IMR-90 (cell line): ENCODE results near the gene SESN1. TPM values are rescaled to one million over a fixed set of nuclear protein-coding genes. Genes with fewer than 3 reads are reported as not detected.

Source experiments
- ATAC-seq: fragments of 200-7000 bp; cut with Tn5 transposase; 2 replicates; pipeline ENCODE4 v1.9.1; 2020; ENCODE audit warnings: low read depth, mild to moderate bottlenecking, moderate library complexity
- BruUV-seq: library from RNA; stranded (reverse); fragments of 400-500 nt; replicated peaks from 2 replicates; lab custom pipeline; 2021; lab: Mats Ljungman, UMichigan
- CTCF ChIA-PET: fragments of 300-600 bp; formaldehyde crosslinking; extraction: SDS; loops from one replicate; lab custom pipeline; 2021; ENCODE audit warnings: antibody characterized with exemption; lab: Yijun Ruan, JAX
- POLR2A ChIA-PET: fragments of 300-600 bp; sonication (Branson Sonifier 250); formaldehyde crosslinking; loops from one replicate; lab custom pipeline; 2022; ENCODE audit warnings: antibody characterized with exemption; ENCODE audit not compliant: unreplicated experiment; lab: Charles Lee
- DNase-seq: peaks from one replicate; pipeline ENCODE4 v3.0.0; 2013
- H2AFZ ChIP-seq: replicated peaks from 2 replicates; pipeline ENCODE3; 2013; ENCODE audit warnings: low read length, mild to moderate bottlenecking; ENCODE audit not compliant: poor library complexity
- H2AK5ac ChIP-seq: 2 replicates; pipeline ENCODE4 v1.6.1; 2013; ENCODE audit warnings: low read depth, low read length, inconsistent platforms
- H2AK9ac ChIP-seq: replicated peaks from 2 replicates; pipeline ENCODE3; 2013; ENCODE audit warnings: mild to moderate bottlenecking, low read depth, low read length, moderate library complexity; ENCODE audit not compliant: poor library complexity
- H2BK120ac ChIP-seq: 2 replicates; pipeline ENCODE4 v1.6.1; 2013; ENCODE audit warnings: low read depth, low read length, inconsistent platforms
- H2BK15ac ChIP-seq: 3 replicates; pipeline ENCODE4 v1.6.1; 2013; ENCODE audit warnings: low read depth, low read length, inconsistent platforms
- H2BK20ac ChIP-seq: 2 replicates; pipeline ENCODE4 v1.6.1; 2013; ENCODE audit warnings: low read depth, mild to moderate bottlenecking, inconsistent platforms, low read length, moderate library complexity
- H2BK5ac ChIP-seq: 2 replicates; pipeline ENCODE4 v1.6.1; 2013; ENCODE audit warnings: mild to moderate bottlenecking, low read depth, low read length, inconsistent platforms; ENCODE audit not compliant: poor library complexity, severe bottlenecking
- H3K14ac ChIP-seq: replicated peaks from 2 replicates; pipeline ENCODE4 v1.6.1; 2013; ENCODE audit warnings: low read depth, low read length, inconsistent platforms
- H3K18ac ChIP-seq: 2 replicates; pipeline ENCODE4 v1.6.1; 2013; ENCODE audit warnings: low read depth, low read length, control low read depth
- H3K23ac ChIP-seq: 2 replicates; pipeline ENCODE4 v1.6.1; 2013; ENCODE audit warnings: low read depth, low read length, inconsistent platforms
- H3K27ac ChIP-seq: 2 replicates; pipeline ENCODE4 v1.5.1; 2013; ENCODE audit warnings: mild to moderate bottlenecking, control low read depth, low read length; ENCODE audit not compliant: insufficient read depth
- H3K27me3 ChIP-seq: 2 replicates; pipeline ENCODE4 v1.6.1; 2013; ENCODE audit warnings: low read length; ENCODE audit not compliant: control insufficient read depth, insufficient read depth
- H3K36me3 ChIP-seq: 2 replicates; pipeline ENCODE4 v1.6.1; 2013; ENCODE audit warnings: low read length, mixed read lengths; ENCODE audit not compliant: control insufficient read depth, insufficient read depth
- H3K4ac ChIP-seq: 2 replicates; pipeline ENCODE4 v1.6.1; 2013; ENCODE audit warnings: low read depth, low read length, inconsistent platforms
- H3K4me1 ChIP-seq: 2 replicates; pipeline ENCODE4 v1.6.1; 2013; ENCODE audit warnings: low read length, mixed read lengths; ENCODE audit not compliant: control insufficient read depth, insufficient read depth
- H3K4me2 ChIP-seq: 2 replicates; pipeline ENCODE4 v1.6.1; 2013; ENCODE audit warnings: low read depth, mild to moderate bottlenecking, control low read depth, low read length, moderate library complexity
- H3K4me3 ChIP-seq: 2 replicates; pipeline ENCODE4 v1.5.1; 2013; ENCODE audit warnings: low read depth, mild to moderate bottlenecking, control low read depth, low read length, moderate library complexity; ENCODE audit not compliant: insufficient read depth
- H3K56ac ChIP-seq: 2 replicates; pipeline ENCODE4 v1.6.1; 2013; ENCODE audit warnings: low read length, inconsistent platforms; ENCODE audit not compliant: insufficient read depth; ENCODE audit errors: extremely low read depth
- H3K79me1 ChIP-seq, 2 experiments: 2 replicates each; pipeline ENCODE4 v1.6.1; 2013; ENCODE audit warnings: low read length in 2 of 2, inconsistent platforms in 1 of 2, low read depth in 1 of 2
- H3K9ac ChIP-seq: 2 replicates; pipeline ENCODE4 v1.6.1; 2013; ENCODE audit warnings: low read depth, low read length, control low read depth
- H3K9me1 ChIP-seq: 2 replicates; pipeline ENCODE4 v1.6.1; 2013; ENCODE audit warnings: low read length, inconsistent platforms; ENCODE audit not compliant: insufficient read depth
- H3K9me3 ChIP-seq: 2 replicates; pipeline ENCODE4 v1.6.1; 2013; ENCODE audit warnings: low read length; ENCODE audit not compliant: control insufficient read depth, insufficient read depth
- H4K20me1 ChIP-seq: 2 replicates; pipeline ENCODE4 v1.6.1; 2013; ENCODE audit warnings: low read length, inconsistent platforms; ENCODE audit not compliant: insufficient read depth
- H4K5ac ChIP-seq: 2 replicates; pipeline ENCODE4 v1.6.1; 2013; ENCODE audit warnings: mild to moderate bottlenecking, low read depth, low read length, control low read depth
- H4K8ac ChIP-seq, 2 experiments: 2 replicates each; pipeline ENCODE4 v1.6.1; 2013; ENCODE audit warnings: low read depth in 2 of 2, low read length in 2 of 2, control low read depth in 1 of 2, inconsistent platforms in 1 of 2
- H4K91ac ChIP-seq: 2 replicates; pipeline ENCODE4 v1.6.1; 2013; ENCODE audit warnings: low read depth, low read length, inconsistent platforms; ENCODE audit not compliant: insufficient read depth
- BHLHE40 ChIP-seq: fragments of 150-350 bp; IDR thresholded peaks from 2 replicates; pipeline ENCODE4 v1.6.1; 2016; ENCODE audit warnings: mild to moderate bottlenecking, low read depth, low read length
- CEBPB ChIP-seq: IDR thresholded peaks from 2 replicates; pipeline ENCODE4 v1.6.1; 2012; ENCODE audit warnings: low read depth, low read length, improper control_type of control experiment
- CHD1 ChIP-seq: IDR thresholded peaks from 2 replicates; pipeline ENCODE4 v1.6.1; 2012; ENCODE audit warnings: low read depth, low read length, improper control_type of control experiment
- CTCF ChIP-seq: conservative IDR thresholded peaks from 2 replicates; pipeline ENCODE4 v1.5.1; 2012; ENCODE audit warnings: mild to moderate bottlenecking, low read depth, low read length, improper control_type of control experiment
- ELK1 ChIP-seq: fragments of 150-350 bp; IDR thresholded peaks from 2 replicates; pipeline ENCODE4 v1.6.1; 2016; ENCODE audit warnings: low read depth, mild to moderate bottlenecking, low read length, moderate library complexity, borderline replicate concordance
- FOS ChIP-seq: fragments of 150-350 bp; IDR thresholded peaks from 2 replicates; pipeline ENCODE4 v1.6.1; 2016; ENCODE audit warnings: low read depth, low read length
- MAFK ChIP-seq: IDR thresholded peaks from 2 replicates; pipeline ENCODE4 v1.6.1; 2012; ENCODE audit warnings: low read depth, low read length, improper control_type of control experiment
- MAZ ChIP-seq: IDR thresholded peaks from 2 replicates; pipeline ENCODE4 v1.6.1; 2012; ENCODE audit warnings: low read depth, mild to moderate bottlenecking, low read length, improper control_type of control experiment, moderate library complexity, borderline replicate concordance
- MXI1 ChIP-seq: IDR thresholded peaks from 2 replicates; pipeline ENCODE4 v1.6.1; 2012; ENCODE audit warnings: low read depth, mild to moderate bottlenecking, low read length, moderate library complexity, borderline replicate concordance
- NFE2L2 ChIP-seq: fragments of 150-350 bp; IDR thresholded peaks from 2 replicates; pipeline ENCODE4 v1.6.1; 2016; ENCODE audit warnings: low read depth, mild to moderate bottlenecking, low read length
- POLR2A ChIP-seq: IDR thresholded peaks from 2 replicates; pipeline ENCODE4 v1.6.1; 2012; ENCODE audit warnings: mild to moderate bottlenecking, low read depth, low read length
- RAD21 ChIP-seq: IDR thresholded peaks from 2 replicates; pipeline ENCODE4 v1.6.1; 2012; ENCODE audit warnings: low read length, improper control_type of control experiment
- RCOR1 ChIP-seq: IDR thresholded peaks from 2 replicates; pipeline ENCODE4 v1.6.1; 2012; ENCODE audit warnings: mild to moderate bottlenecking, low read length, improper control_type of control experiment; ENCODE audit not compliant: insufficient replicate concordance
- RFX5 ChIP-seq: IDR thresholded peaks from 2 replicates; pipeline ENCODE4 v1.8.0; 2012; ENCODE audit warnings: low read depth, mild to moderate bottlenecking, low read length, moderate library complexity
- SMC3 ChIP-seq: fragments of 150-350 bp; IDR thresholded peaks from 2 replicates; pipeline ENCODE4 v1.6.1; 2016; ENCODE audit warnings: low read depth, mild to moderate bottlenecking, antibody characterized with exemption, low read length, moderate library complexity
- USF2 ChIP-seq: fragments of 150-350 bp; IDR thresholded peaks from 2 replicates; pipeline ENCODE4 v1.6.1; 2017; ENCODE audit warnings: mild to moderate bottlenecking, antibody characterized with exemption, low read length, low read depth
- WGBS, 2 experiments: methylation state at CpG; one replicate each; pipeline versions ENCODE4 v1.1.5 to v1.1.7; 2013; ENCODE audit warnings: missing lambda C conversion rate in 2 of 2; ENCODE audit not compliant: insufficient read length in 1 of 2; ENCODE audit errors: extremely low coverage in 2 of 2; 5-methylcytosine and 5-hydroxymethylcytosine counted together
- dilution Hi-C: fragments of 300-500 bp; cut with HindIII; formaldehyde crosslinking; loops from one replicate; pipeline ENCODE4 v1.14.3; 2018; ENCODE audit warnings: low sequenced_read_pairs; ENCODE audit not compliant: unreplicated experiment
- in situ Hi-C: fragments of 300-500 bp; cut with MboI; formaldehyde crosslinking; loops from 3 replicates; pipeline ENCODE4 v1.14.3; 2019; ENCODE audit warnings: low sequenced_read_pairs, inconsistent platforms, mixed read lengths
- intact Hi-C: fragments of 100-400 bp; cut with micrococcal nuclease; formaldehyde crosslinking; loops from 2 replicates; pipeline ENCODE4 v1.10.0; 2022
- polyA plus RNA-seq, 3 experiments: library from polyadenylated mRNA; depleted of rRNA; stranded (reverse); fragments of >200 nt; gene quantifications; 2 replicates each; pipeline ENCODE4 v1.2.3, GENCODE V29; 2012; ENCODE audit warnings: low replicate concordance in 1 of 3
- total RNA-seq: library from RNA; depleted of rRNA; stranded (reverse); fragments of >200 nt; gene quantifications from 2 replicates; pipeline ENCODE4 v1.2.3, GENCODE V29; 2012

The SESN1 gene
- total and polyA plus RNA-seq, 2 of the 4 experiments (the other 2 are of a cell fraction) = 9.7 to 16.7 TPM

GRCh38 chr6:108993876-108994275, 100.8 kb downstream of the SESN1 start:
- WGBS, 2 experiments = no CpG with 5 or more reads among the region's 3 CpGs
- ATAC-seq (no peak), DNase-seq (no peak)
- Histone ChIP-seq H3K4me2 (no peak overlapping the region), H3K79me1 (no peaks in the 10 kb centered on the region), H3K9ac (no peak overlapping the region), H2BK20ac (no peak overlapping the region), H4K8ac (no peak overlapping the region), H2AFZ (no peak overlapping the region), H3K56ac (no peak overlapping the region), H3K9me1 (no peaks in the 10 kb centered on the region; the same call in 1 of the 2 replicates), H3K4me1 (no peaks in the 10 kb centered on the region), H2AK9ac (no peak overlapping the region), H3K27ac (no peak overlapping the region), H3K27me3 (no peaks in the 10 kb centered on the region), H4K5ac (no peak overlapping the region), H2BK5ac (no peak overlapping the region), H2BK120ac (no peak overlapping the region), H3K4me3 (no peak overlapping the region), H3K9me3 (no peaks in the 10 kb centered on the region), H3K14ac (no peak overlapping the region), H3K18ac (no peak overlapping the region), H3K23ac (no peak overlapping the region), H3K36me3 (peaks cover 21% of the 10 kb centered on the region), H2BK15ac (no peak overlapping the region), H2AK5ac (no peak overlapping the region), H4K91ac (no peak overlapping the region), H4K20me1 (no peaks in the 10 kb centered on the region), H3K4ac (no peak overlapping the region)
- intact Hi-C loops = no loop called here
- dilution Hi-C loops = no loop called here
- TF ChIP-seq MAZ (no peak), RCOR1 (no peak), MAFK (no peak), USF2 (no peak), CHD1 (no peak), CEBPB (no peak), RFX5 (no peak), FOS (no peak), SMC3 (no peak), CTCF (no peak), BHLHE40 (no peak), NFE2L2 (no peak), RAD21 (no peak), POLR2A (no peak), ELK1 (no peak), MXI1 (no peak)
- POLR2A ChIA-PET = no interaction called here
- no TSS peak for BruUV-seq
- in situ Hi-C loops = no loop called here
- CTCF ChIA-PET = interaction anchor here (0.6 kb wide), 1 partner anchor 394 kb away, joined by 6 read pairs; no protein-coding TSS in a partner anchor
